NCI-H1105 (cell line): ENCODE data around the gene CSNK1G1.

Source experiments
- DNase-seq: peaks from one replicate; lab custom pipeline; 2025; lab: John Stamatoyannopoulos, UW

CSNK1G1 gene

GRCh38 chr15:64153480-64154367 lies 202.2 kb downstream of the CSNK1G1 start:
- peak; percentile 95 for DNase-seq

- DNase-seq = peak; percentile 32
These were observed 203.2 kb downstream of the CSNK1G1 start for GRCh38 chr15:64152507-64153387.

GRCh38 chr15:64151727-64152506 lies 204.1 kb downstream of the CSNK1G1 start, which contains the start of gene SNX22:
Gene SNX22, plus strand, starts transcription at chr15:64151731. Its CDS starts 45 bp downstream, at chr15:64151776.
- DNase-seq = peak; percentile 46

GRCh38 chr15:64149893-64150578 lies 205.9 kb downstream of the CSNK1G1 start:
- no peak for DNase-seq

GRCh38 chr15:64149424-64149823 lies 206.5 kb downstream of the CSNK1G1 start:
- DNase-seq = no peak

- DNase-seq = no peak
These were observed 207.4 kb downstream of the CSNK1G1 start for GRCh38 chr15:64148581-64148980.

- no peak for DNase-seq
These were observed 207.8 kb downstream of the CSNK1G1 start for GRCh38 chr15:64148168-64148567.

GRCh38 chr15:64146885-64147681 lies 208.9 kb downstream of the CSNK1G1 start:
- no peak for DNase-seq

GRCh38 chr15:64146520-64146884 lies 209.5 kb downstream of the CSNK1G1 start:
- no peak for DNase-seq

- DNase-seq = no peak
These were observed 209.9 kb downstream of the CSNK1G1 start for GRCh38 chr15:64146041-64146440.

- DNase-seq = no peak
These were observed 211.2 kb downstream of the CSNK1G1 start for GRCh38 chr15:64144565-64145281.

GRCh38 chr15:64144192-64144564 lies 211.8 kb downstream of the CSNK1G1 start:
- DNase-seq = no peak

- DNase-seq = no peak
These were observed 212.7 kb downstream of the CSNK1G1 start for GRCh38 chr15:64143276-64143675.

GRCh38 chr15:64141798-64142512 lies 214.0 kb downstream of the CSNK1G1 start:
- no peak for DNase-seq

- no peak for DNase-seq
These were observed 217.5 kb downstream of the CSNK1G1 start for GRCh38 chr15:64138331-64138941.

GRCh38 chr15:64137226-64137833 lies 218.6 kb downstream of the CSNK1G1 start:
- no peak for DNase-seq

- no peak for DNase-seq
These were observed 219.6 kb downstream of the CSNK1G1 start for GRCh38 chr15:64136347-64136746.

- DNase-seq = no peak
These were observed 221.6 kb downstream of the CSNK1G1 start for GRCh38 chr15:64134345-64134829.
